ENCODE results near the gene VAMP8.
A peak's percentile ranks its signal among the peaks of the same experiment; 100 is the strongest.

The VAMP8 gene

GRCh38 chr2:85594715-85595300 is 17.4 kb downstream of the VAMP8 start:
- Histone ChIP-seq H3K4me3 (ENCODE audit: low read length) (peak overlapping the region; percentile 86), H3K36me3 (ENCODE audit: control insufficient read depth, low read depth, low read length) (peaks cover 15% of the 10 kb centered on the region), H3K27me3 (ENCODE audit: control insufficient read depth, insufficient read depth, low read length) (peaks cover 13% of the 10 kb centered on the region), H3K9me3 (ENCODE audit: control insufficient read depth, low read depth, low read length) (no peaks in the 10 kb centered on the region), H3K4me1 (ENCODE audit: control insufficient read depth, low read depth, low read length) (no peaks in the 10 kb centered on the region), H3K27ac (ENCODE audit: low read length) (no peak overlapping the region), H3K9ac (ENCODE audit: low read length) (peak overlapping the region; percentile 67)

GRCh38 chr2:85595301-85596025 is 18.1 kb downstream of the VAMP8 start, which contains the start of gene RNF181:
RNF181 (plus strand) TSS chr2:85595745; CDS start chr2:85595764, 19 bp downstream.
- H3K36me3 ChIP-seq (ENCODE audit: control insufficient read depth, low read depth, low read length) = peaks cover 15% of the 10 kb centered on the region
- H3K4me3 ChIP-seq (ENCODE audit: low read length) = peak within 1 kb of the TSS; percentile 86
- no peaks in the 10 kb centered on the region for H3K4me1 ChIP-seq (ENCODE audit: control insufficient read depth, low read depth, low read length)
- H3K9me3 ChIP-seq (ENCODE audit: control insufficient read depth, low read depth, low read length) = no peaks in the 10 kb centered on the region
- no peak within 1 kb of the TSS for H3K27ac ChIP-seq (ENCODE audit: low read length)
- H3K27me3 ChIP-seq (ENCODE audit: control insufficient read depth, insufficient read depth, low read length) = peaks cover 7% of the 10 kb centered on the region
- peak within 1 kb of the TSS; percentile 69 for H3K9ac ChIP-seq (ENCODE audit: low read length)

- Histone ChIP-seq H3K4me1 (ENCODE audit: control insufficient read depth, low read depth, low read length) (no peaks in the 10 kb centered on the region), H3K4me3 (ENCODE audit: low read length) (peak overlapping the region; percentile 86), H3K9ac (ENCODE audit: low read length) (peak overlapping the region; percentile 69), H3K27ac (ENCODE audit: low read length) (no peak overlapping the region), H3K9me3 (ENCODE audit: control insufficient read depth, low read depth, low read length) (no peaks in the 10 kb centered on the region), H3K36me3 (ENCODE audit: control insufficient read depth, low read depth, low read length) (peaks cover 15% of the 10 kb centered on the region), H3K27me3 (ENCODE audit: control insufficient read depth, insufficient read depth, low read length) (peaks cover 2% of the 10 kb centered on the region)
These were observed 18.6 kb downstream of the VAMP8 start for GRCh38 chr2:85596026-85596333.

GRCh38 chr2:85596486-85597143 is 19.2 kb downstream of the VAMP8 start:
- Histone ChIP-seq H3K9ac (ENCODE audit: low read length) (no peak overlapping the region), H3K9me3 (ENCODE audit: control insufficient read depth, low read depth, low read length) (no peaks in the 10 kb centered on the region), H3K4me1 (ENCODE audit: control insufficient read depth, low read depth, low read length) (no peaks in the 10 kb centered on the region), H3K36me3 (ENCODE audit: control insufficient read depth, low read depth, low read length) (peaks cover 15% of the 10 kb centered on the region), H3K4me3 (ENCODE audit: low read length) (peak overlapping the region; percentile 86), H3K27ac (ENCODE audit: low read length) (no peak overlapping the region), H3K27me3 (ENCODE audit: control insufficient read depth, insufficient read depth, low read length) (no peaks in the 10 kb centered on the region)

- H3K27me3 ChIP-seq (ENCODE audit: control insufficient read depth, insufficient read depth, low read length) = no peaks in the 10 kb centered on the region
- peaks cover 15% of the 10 kb centered on the region for H3K36me3 ChIP-seq (ENCODE audit: control insufficient read depth, low read depth, low read length)
- H3K9ac ChIP-seq (ENCODE audit: low read length) = no peak overlapping the region
- H3K27ac ChIP-seq (ENCODE audit: low read length) = no peak overlapping the region
- H3K4me3 ChIP-seq (ENCODE audit: low read length) = no peak overlapping the region
- H3K9me3 ChIP-seq (ENCODE audit: control insufficient read depth, low read depth, low read length) = no peaks in the 10 kb centered on the region
- H3K4me1 ChIP-seq (ENCODE audit: control insufficient read depth, low read depth, low read length) = no peaks in the 10 kb centered on the region
These were observed 19.9 kb downstream of the VAMP8 start for GRCh38 chr2:85597241-85597640.

GRCh38 chr2:85598594-85599340 is 21.4 kb downstream of the VAMP8 start:
- Histone ChIP-seq H3K4me1 (ENCODE audit: control insufficient read depth, low read depth, low read length) (no peaks in the 10 kb centered on the region), H3K27ac (ENCODE audit: low read length) (no peak overlapping the region), H3K9me3 (ENCODE audit: control insufficient read depth, low read depth, low read length) (no peaks in the 10 kb centered on the region), H3K9ac (ENCODE audit: low read length) (no peak overlapping the region), H3K27me3 (ENCODE audit: control insufficient read depth, insufficient read depth, low read length) (no peaks in the 10 kb centered on the region), H3K36me3 (ENCODE audit: control insufficient read depth, low read depth, low read length) (peaks cover 15% of the 10 kb centered on the region), H3K4me3 (ENCODE audit: low read length) (no peak overlapping the region)

- Histone ChIP-seq H3K9me3 (ENCODE audit: control insufficient read depth, low read depth, low read length) (no peaks in the 10 kb centered on the region), H3K27me3 (ENCODE audit: control insufficient read depth, insufficient read depth, low read length) (no peaks in the 10 kb centered on the region), H3K9ac (ENCODE audit: low read length) (no peak overlapping the region), H3K4me3 (ENCODE audit: low read length) (no peak overlapping the region), H3K36me3 (ENCODE audit: control insufficient read depth, low read depth, low read length) (peaks cover 15% of the 10 kb centered on the region), H3K27ac (ENCODE audit: low read length) (no peak overlapping the region), H3K4me1 (ENCODE audit: control insufficient read depth, low read depth, low read length) (no peaks in the 10 kb centered on the region)
These were observed 22.3 kb downstream of the VAMP8 start for GRCh38 chr2:85599468-85600234.

GRCh38 chr2:85600235-85600575 is 22.8 kb downstream of the VAMP8 start:
- H3K4me1 ChIP-seq (ENCODE audit: control insufficient read depth, low read depth, low read length) = no peaks in the 10 kb centered on the region
- H3K9me3 ChIP-seq (ENCODE audit: control insufficient read depth, low read depth, low read length) = no peaks in the 10 kb centered on the region
- no peak overlapping the region for H3K9ac ChIP-seq (ENCODE audit: low read length)
- H3K4me3 ChIP-seq (ENCODE audit: low read length) = no peak overlapping the region
- H3K27ac ChIP-seq (ENCODE audit: low read length) = no peak overlapping the region
- no peaks in the 10 kb centered on the region for H3K27me3 ChIP-seq (ENCODE audit: control insufficient read depth, insufficient read depth, low read length)
- peaks cover 15% of the 10 kb centered on the region for H3K36me3 ChIP-seq (ENCODE audit: control insufficient read depth, low read depth, low read length)

- Histone ChIP-seq H3K27me3 (ENCODE audit: control insufficient read depth, insufficient read depth, low read length) (no peaks in the 10 kb centered on the region), H3K9ac (ENCODE audit: low read length) (no peak overlapping the region), H3K27ac (ENCODE audit: low read length) (no peak overlapping the region), H3K36me3 (ENCODE audit: control insufficient read depth, low read depth, low read length) (peaks cover 15% of the 10 kb centered on the region), H3K9me3 (ENCODE audit: control insufficient read depth, low read depth, low read length) (no peaks in the 10 kb centered on the region), H3K4me1 (ENCODE audit: control insufficient read depth, low read depth, low read length) (no peaks in the 10 kb centered on the region), H3K4me3 (ENCODE audit: low read length) (peak overlapping the region; percentile 93)
These were observed 23.8 kb downstream of the VAMP8 start for GRCh38 chr2:85600951-85601770.

GRCh38 chr2:85601771-85602475 is 24.5 kb downstream of the VAMP8 start:
- H3K27me3 ChIP-seq (ENCODE audit: control insufficient read depth, insufficient read depth, low read length) = no peaks in the 10 kb centered on the region
- H3K9ac ChIP-seq (ENCODE audit: low read length) = peak overlapping the region; percentile 84
- peak overlapping the region; percentile 93 for H3K4me3 ChIP-seq (ENCODE audit: low read length)
- no peak overlapping the region for H3K27ac ChIP-seq (ENCODE audit: low read length)
- H3K4me1 ChIP-seq (ENCODE audit: control insufficient read depth, low read depth, low read length) = no peaks in the 10 kb centered on the region
- H3K9me3 ChIP-seq (ENCODE audit: control insufficient read depth, low read depth, low read length) = no peaks in the 10 kb centered on the region
- H3K36me3 ChIP-seq (ENCODE audit: control insufficient read depth, low read depth, low read length) = peaks cover 14% of the 10 kb centered on the region

All from iPS-18a (cell line).